ENCODE measurements around the gene CDK19. TPM values are rescaled to one million over a fixed set of nuclear protein-coding genes. Genes with fewer than 3 reads are reported as not detected.

CDK19 gene
- total and polyA plus RNA-seq, 2 experiments from 2014 or later = 7.7 to 10.1 TPM

- no peak for TF ChIP-seq ZNF462 (CRISPR knock-in tag; IDR thresholded peaks at IDR 0.05)
These were observed 84.1 kb downstream of the CDK19 start (continued) for GRCh38 chr6:110731196-110731595.

GRCh38 chr6:110728501-110728900, 86.8 kb downstream of the CDK19 start:
- no peaks in the 10 kb centered on the region for H3K27me3 Mint-ChIP-seq (ENCODE audit: insufficient read depth, low read depth, poor library complexity)
- H3K4me3 ChIP-seq = no peak overlapping the region
- H3K4me1 Mint-ChIP-seq = no peaks in the 10 kb centered on the region
- H3K9me2 ChIP-seq (ENCODE audit: insufficient read depth) = no peaks in the 10 kb centered on the region
- H3K79me2 ChIP-seq (replicated peaks; ENCODE audit: insufficient read depth) = no peaks in the 10 kb centered on the region
- no peaks in the 10 kb centered on the region for H3K27me3 ChIP-seq (ENCODE audit: insufficient read depth)
- H3K36me3 Mint-ChIP-seq (ENCODE audit: low read depth) = no peaks in the 10 kb centered on the region
- H3K27ac ChIP-seq (ENCODE audit: low read depth) = no peak overlapping the region
- no peak for ATAC-seq
- H3K9me3 Mint-ChIP-seq = no peaks in the 10 kb centered on the region
- H3K27ac Mint-ChIP-seq = no peak overlapping the region
- H3K4me1 ChIP-seq (ENCODE audit: insufficient read depth) = no peaks in the 10 kb centered on the region
- no peak overlapping the region for H3K4me2 ChIP-seq
- no peak for DNase-seq (ENCODE audit: low spot score)
- H3K4me3 Mint-ChIP-seq = no peak overlapping the region
- H2AFZ ChIP-seq = no peak overlapping the region
- no peaks in the 10 kb centered on the region for H4K20me1 ChIP-seq (replicated peaks; ENCODE audit: insufficient read depth)
- no peaks in the 10 kb centered on the region for H3K36me3 ChIP-seq (ENCODE audit: insufficient read depth)
- H3F3A ChIP-seq (replicated peaks; ENCODE audit: low read depth) = no peaks in the 10 kb centered on the region
- TF ChIP-seq POLR2AphosphoS5 (IDR thresholded peaks at IDR 0.05; ENCODE audit: low read depth) (no peak), NANOG (IDR thresholded peaks at IDR 0.05; ENCODE audit: borderline replicate concordance) (no peak), ZNF462 (CRISPR knock-in tag; IDR thresholded peaks at IDR 0.05) (no peak), ZNF331 (CRISPR knock-in tag; IDR thresholded peaks at IDR 0.05; ENCODE audit: low read depth) (no peak), CTCF (conservative IDR thresholded peaks at IDR 0.05; ENCODE audit: low read depth in 2 of 2) (no peak), JUNB (IDR thresholded peaks at IDR 0.05; ENCODE audit: unreplicated experiment) (no peak)
- TF ChIP-seq, protein P1, sequence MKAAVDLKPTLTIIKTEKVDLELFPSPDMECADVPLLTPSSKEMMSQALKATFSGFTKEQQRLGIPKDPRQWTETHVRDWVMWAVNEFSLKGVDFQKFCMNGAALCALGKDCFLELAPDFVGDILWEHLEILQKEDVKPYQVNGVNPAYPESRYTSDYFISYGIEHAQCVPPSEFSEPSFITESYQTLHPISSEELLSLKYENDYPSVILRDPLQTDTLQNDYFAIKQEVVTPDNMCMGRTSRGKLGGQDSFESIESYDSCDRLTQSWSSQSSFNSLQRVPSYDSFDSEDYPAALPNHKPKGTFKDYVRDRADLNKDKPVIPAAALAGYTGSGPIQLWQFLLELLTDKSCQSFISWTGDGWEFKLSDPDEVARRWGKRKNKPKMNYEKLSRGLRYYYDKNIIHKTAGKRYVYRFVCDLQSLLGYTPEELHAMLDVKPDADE (IDR thresholded peaks at IDR 0.05) = no peak
